ENCODE data around the gene GRAP.
"Not testable (repeated sequence)": the region's sequence is repeated elsewhere in the genome, so short reads cannot be mapped to it uniquely, and the experiment has no call there.

The GRAP gene

GRCh38 chr17:19038730-19039129 is 8.0 kb downstream of the GRAP start:
- H3K4me1 ChIP-seq (ENCODE audit: control insufficient read depth, insufficient read depth, low read length); H3K4me3 ChIP-seq (ENCODE audit: low read depth, low read length); H3K9me3 ChIP-seq (ENCODE audit: control insufficient read depth, insufficient read depth, low read depth, low read length); H3K27ac ChIP-seq (ENCODE audit: low read depth, low read length); H3K9ac ChIP-seq (ENCODE audit: low read length); H3K36me3 ChIP-seq (ENCODE audit: control insufficient read depth, insufficient read depth, low read length); H3K27me3 ChIP-seq (ENCODE audit: control insufficient read depth, insufficient read depth, low read length): not testable (repeated sequence)

- H3K4me3 ChIP-seq (ENCODE audit: low read depth, low read length); H3K36me3 ChIP-seq (ENCODE audit: control insufficient read depth, insufficient read depth, low read length); H3K9me3 ChIP-seq (ENCODE audit: control insufficient read depth, insufficient read depth, low read depth, low read length); H3K27ac ChIP-seq (ENCODE audit: low read depth, low read length); H3K4me1 ChIP-seq (ENCODE audit: control insufficient read depth, insufficient read depth, low read length); H3K27me3 ChIP-seq (ENCODE audit: control insufficient read depth, insufficient read depth, low read length); H3K9ac ChIP-seq (ENCODE audit: low read length): not testable (repeated sequence)
Observed at GRCh38 chr17:19038007-19038406, 8.8 kb downstream of the GRAP start.

GRCh38 chr17:19037547-19037946 is 9.2 kb downstream of the GRAP start:
- H3K4me1 ChIP-seq (ENCODE audit: control insufficient read depth, insufficient read depth, low read length); H3K9ac ChIP-seq (ENCODE audit: low read length); H3K36me3 ChIP-seq (ENCODE audit: control insufficient read depth, insufficient read depth, low read length); H3K27ac ChIP-seq (ENCODE audit: low read depth, low read length); H3K4me3 ChIP-seq (ENCODE audit: low read depth, low read length); H3K27me3 ChIP-seq (ENCODE audit: control insufficient read depth, insufficient read depth, low read length); H3K9me3 ChIP-seq (ENCODE audit: control insufficient read depth, insufficient read depth, low read depth, low read length): not testable (repeated sequence)

- H3K27ac ChIP-seq (ENCODE audit: low read depth, low read length); H3K9ac ChIP-seq (ENCODE audit: low read length); H3K9me3 ChIP-seq (ENCODE audit: control insufficient read depth, insufficient read depth, low read depth, low read length); H3K27me3 ChIP-seq (ENCODE audit: control insufficient read depth, insufficient read depth, low read length); H3K4me3 ChIP-seq (ENCODE audit: low read depth, low read length); H3K36me3 ChIP-seq (ENCODE audit: control insufficient read depth, insufficient read depth, low read length); H3K4me1 ChIP-seq (ENCODE audit: control insufficient read depth, insufficient read depth, low read length): not testable (repeated sequence)
Observed at GRCh38 chr17:19036186-19036585, 10.6 kb downstream of the GRAP start.

- not testable (repeated sequence) for H3K4me3 ChIP-seq (ENCODE audit: low read depth, low read length); H3K27ac ChIP-seq (ENCODE audit: low read depth, low read length); H3K4me1 ChIP-seq (ENCODE audit: control insufficient read depth, insufficient read depth, low read length); H3K27me3 ChIP-seq (ENCODE audit: control insufficient read depth, insufficient read depth, low read length); H3K36me3 ChIP-seq (ENCODE audit: control insufficient read depth, insufficient read depth, low read length); H3K9me3 ChIP-seq (ENCODE audit: control insufficient read depth, insufficient read depth, low read depth, low read length); H3K9ac ChIP-seq (ENCODE audit: low read length)
Observed at GRCh38 chr17:19032377-19032988, 14.3 kb downstream of the GRAP start.

- H3K4me1 ChIP-seq (ENCODE audit: control insufficient read depth, insufficient read depth, low read length); H3K4me3 ChIP-seq (ENCODE audit: low read depth, low read length); H3K9ac ChIP-seq (ENCODE audit: low read length); H3K27ac ChIP-seq (ENCODE audit: low read depth, low read length); H3K9me3 ChIP-seq (ENCODE audit: control insufficient read depth, insufficient read depth, low read depth, low read length); H3K36me3 ChIP-seq (ENCODE audit: control insufficient read depth, insufficient read depth, low read length); H3K27me3 ChIP-seq (ENCODE audit: control insufficient read depth, insufficient read depth, low read length): not testable (repeated sequence)
Observed at GRCh38 chr17:19031729-19032128, 15.0 kb downstream of the GRAP start.

- not testable (repeated sequence) for H3K9me3 ChIP-seq (ENCODE audit: control insufficient read depth, insufficient read depth, low read depth, low read length); H3K9ac ChIP-seq (ENCODE audit: low read length); H3K36me3 ChIP-seq (ENCODE audit: control insufficient read depth, insufficient read depth, low read length); H3K27me3 ChIP-seq (ENCODE audit: control insufficient read depth, insufficient read depth, low read length); H3K4me3 ChIP-seq (ENCODE audit: low read depth, low read length); H3K4me1 ChIP-seq (ENCODE audit: control insufficient read depth, insufficient read depth, low read length); H3K27ac ChIP-seq (ENCODE audit: low read depth, low read length)
Observed at GRCh38 chr17:19030771-19031449, 15.8 kb downstream of the GRAP start.

- not testable (repeated sequence) for H3K27me3 ChIP-seq (ENCODE audit: control insufficient read depth, insufficient read depth, low read length); H3K9ac ChIP-seq (ENCODE audit: low read length); H3K9me3 ChIP-seq (ENCODE audit: control insufficient read depth, insufficient read depth, low read depth, low read length); H3K36me3 ChIP-seq (ENCODE audit: control insufficient read depth, insufficient read depth, low read length); H3K27ac ChIP-seq (ENCODE audit: low read depth, low read length); H3K4me1 ChIP-seq (ENCODE audit: control insufficient read depth, insufficient read depth, low read length); H3K4me3 ChIP-seq (ENCODE audit: low read depth, low read length)
Observed at GRCh38 chr17:19029740-19030139, 17.0 kb downstream of the GRAP start.

GRCh38 chr17:19028671-19029070 is 18.1 kb downstream of the GRAP start:
- not testable (repeated sequence) for H3K36me3 ChIP-seq (ENCODE audit: control insufficient read depth, insufficient read depth, low read length); H3K27me3 ChIP-seq (ENCODE audit: control insufficient read depth, insufficient read depth, low read length); H3K4me3 ChIP-seq (ENCODE audit: low read depth, low read length); H3K27ac ChIP-seq (ENCODE audit: low read depth, low read length); H3K9ac ChIP-seq (ENCODE audit: low read length); H3K4me1 ChIP-seq (ENCODE audit: control insufficient read depth, insufficient read depth, low read length); H3K9me3 ChIP-seq (ENCODE audit: control insufficient read depth, insufficient read depth, low read depth, low read length)

GRCh38 chr17:19024101-19025078 is 22.4 kb downstream of the GRAP start:
- H3K4me1 ChIP-seq (ENCODE audit: control insufficient read depth, insufficient read depth, low read length) = 0 out of 2 replicates have a peak, but pooled peaks cover under 1% of the 10 kb centered on the region
- H3K27ac ChIP-seq (ENCODE audit: low read depth, low read length) = no peak overlapping the region
- H3K9me3 ChIP-seq (ENCODE audit: control insufficient read depth, insufficient read depth, low read depth, low read length) = no peaks in the 10 kb centered on the region
- no peaks in the 10 kb centered on the region for H3K27me3 ChIP-seq (ENCODE audit: control insufficient read depth, insufficient read depth, low read length)
- H3K4me3 ChIP-seq (ENCODE audit: low read depth, low read length) = no peak overlapping the region
- no peaks in the 10 kb centered on the region for H3K36me3 ChIP-seq (ENCODE audit: control insufficient read depth, insufficient read depth, low read length)
- H3K9ac ChIP-seq (ENCODE audit: low read length) = no peak overlapping the region

All from HUES6 (cell line).